Upper lobe of left lung (tissue), 4 donors: ENCODE measurements around the gene PGAM2.

ENCODE experiments used
- EP300 ChIP-seq, 4 donors: sonication (generic); formaldehyde crosslinking; IDR thresholded peaks; one replicate each; pipeline ENCODE4 v1.5.1; 2017; ENCODE audit warnings: antibody characterized with exemption in 4 of 4, control low read depth in 2 of 4
- POLR2A ChIP-seq, 4 donors: fragments of 450-650 bp; IDR thresholded peaks; one replicate each; pipeline ENCODE4 v1.5.1; 2016 to 2017; ENCODE audit warnings: antibody characterized with exemption in 4 of 4, mild to moderate bottlenecking in 2 of 4
- POLR2AphosphoS5 ChIP-seq, 2 donors: sonication (generic); formaldehyde crosslinking; IDR thresholded peaks; one replicate each; pipeline ENCODE4 v1.5.1; 2017; ENCODE audit warnings: antibody characterized with exemption in 2 of 2
- TF ChIP-seq, protein P1 (sequence below), 6 experiments: fragments of 450-650 bp in 4 of 6; fragments of 200-600 bp in 2 of 6; sonication (generic) in 2 of 6; IDR thresholded peaks; one replicate each; pipeline ENCODE4 v1.5.1; 2016 to 2019; ENCODE audit warnings: antibody characterized with exemption in 6 of 6

DNA sequence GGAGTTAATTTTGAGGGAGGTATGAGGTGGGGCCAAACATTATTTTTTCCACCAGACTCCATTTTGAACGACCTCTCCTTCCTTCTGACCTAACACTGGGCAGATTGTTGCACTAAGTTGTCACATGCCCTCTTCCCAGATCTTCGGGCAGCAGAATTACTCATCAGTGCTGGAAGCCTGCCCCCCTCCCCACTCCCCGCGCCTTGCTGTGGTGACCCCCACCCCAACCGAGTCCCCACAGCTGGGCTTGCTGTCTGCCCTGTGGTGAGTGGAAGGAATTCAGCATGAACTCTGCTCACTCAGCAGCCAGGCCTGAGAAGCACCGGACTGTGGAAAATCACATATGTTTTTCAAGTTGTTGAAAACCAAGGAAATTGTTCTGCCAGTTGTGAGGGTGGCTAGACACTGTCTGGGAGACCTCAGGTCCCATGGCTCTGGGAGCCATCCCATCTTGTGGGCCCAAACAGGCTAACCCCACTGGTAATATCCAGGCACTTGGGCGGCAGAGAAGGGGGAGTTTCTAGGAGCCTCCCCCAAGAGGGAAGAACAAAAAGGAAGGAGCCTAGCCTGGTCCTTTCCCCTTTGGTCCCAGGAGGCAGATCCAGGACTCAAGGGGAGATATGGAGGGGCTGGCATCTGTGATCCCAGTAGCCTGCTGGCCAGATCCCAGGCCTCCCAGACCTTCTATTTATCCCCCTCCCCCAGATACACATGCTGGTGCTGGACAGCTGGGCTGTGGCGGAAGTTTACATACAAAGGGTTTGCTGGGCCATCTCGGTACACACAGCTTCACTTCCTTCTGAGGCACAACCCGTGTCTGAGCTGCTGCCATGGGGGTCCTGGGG, 35.3 kb upstream of the PGAM2 start:
- TF ChIP-seq, protein P1, sequence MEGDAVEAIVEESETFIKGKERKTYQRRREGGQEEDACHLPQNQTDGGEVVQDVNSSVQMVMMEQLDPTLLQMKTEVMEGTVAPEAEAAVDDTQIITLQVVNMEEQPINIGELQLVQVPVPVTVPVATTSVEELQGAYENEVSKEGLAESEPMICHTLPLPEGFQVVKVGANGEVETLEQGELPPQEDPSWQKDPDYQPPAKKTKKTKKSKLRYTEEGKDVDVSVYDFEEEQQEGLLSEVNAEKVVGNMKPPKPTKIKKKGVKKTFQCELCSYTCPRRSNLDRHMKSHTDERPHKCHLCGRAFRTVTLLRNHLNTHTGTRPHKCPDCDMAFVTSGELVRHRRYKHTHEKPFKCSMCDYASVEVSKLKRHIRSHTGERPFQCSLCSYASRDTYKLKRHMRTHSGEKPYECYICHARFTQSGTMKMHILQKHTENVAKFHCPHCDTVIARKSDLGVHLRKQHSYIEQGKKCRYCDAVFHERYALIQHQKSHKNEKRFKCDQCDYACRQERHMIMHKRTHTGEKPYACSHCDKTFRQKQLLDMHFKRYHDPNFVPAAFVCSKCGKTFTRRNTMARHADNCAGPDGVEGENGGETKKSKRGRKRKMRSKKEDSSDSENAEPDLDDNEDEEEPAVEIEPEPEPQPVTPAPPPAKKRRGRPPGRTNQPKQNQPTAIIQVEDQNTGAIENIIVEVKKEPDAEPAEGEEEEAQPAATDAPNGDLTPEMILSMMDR (IDR thresholded peaks at IDR 0.05) = no peak
- TF ChIP-seq POLR2A (IDR thresholded peaks at IDR 0.05) = no peak
- no peak for TF ChIP-seq EP300 (IDR thresholded peaks at IDR 0.05)
- peak in 1 of 2 donors; percentile 21 for TF ChIP-seq POLR2AphosphoS5 (IDR thresholded peaks at IDR 0.05)
